ENCODE data around the gene AFDN. TPM values are rescaled to one million over a fixed set of nuclear protein-coding genes. Genes with fewer than 3 reads are reported as not detected.

The AFDN gene
- total RNA-seq, 4 donors from 2014 or later = 133 to 391 (median 148) TPM

DNA sequence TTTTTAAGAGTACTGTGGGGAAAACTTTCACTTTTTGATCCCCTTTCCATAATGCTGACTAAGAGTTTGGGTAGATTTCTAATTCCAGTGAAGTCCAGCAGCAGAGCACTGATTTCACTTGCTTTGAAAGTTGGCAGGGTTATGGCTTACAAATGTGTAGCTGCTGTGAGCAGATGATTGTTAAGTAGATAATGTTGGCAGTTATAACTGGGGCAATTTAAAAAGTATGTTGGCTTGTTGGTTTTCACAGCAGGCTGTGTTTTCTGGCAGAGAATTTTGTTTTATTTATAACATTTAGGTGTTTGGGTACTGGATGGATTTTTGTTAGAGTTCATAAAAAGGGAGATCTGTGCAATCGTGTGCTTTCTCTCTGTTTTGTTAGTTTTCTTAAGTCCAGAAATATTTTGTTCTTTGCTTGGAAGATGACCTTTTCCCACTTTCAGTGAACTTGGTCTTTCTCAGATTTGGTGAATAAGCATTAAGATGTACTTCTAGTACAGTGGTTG lies 31.4 kb downstream of the AFDN start:
- H3K4me3 ChIP-seq = no peak overlapping the region
- peaks cover 11% of the 10 kb centered on the region for H3K4me1 ChIP-seq
- no peaks in the 10 kb centered on the region for H3K27me3 ChIP-seq
- no peak overlapping the region for H3K27ac ChIP-seq
- no peaks in the 10 kb centered on the region for H3K36me3 ChIP-seq
- TF ChIP-seq, protein P1, sequence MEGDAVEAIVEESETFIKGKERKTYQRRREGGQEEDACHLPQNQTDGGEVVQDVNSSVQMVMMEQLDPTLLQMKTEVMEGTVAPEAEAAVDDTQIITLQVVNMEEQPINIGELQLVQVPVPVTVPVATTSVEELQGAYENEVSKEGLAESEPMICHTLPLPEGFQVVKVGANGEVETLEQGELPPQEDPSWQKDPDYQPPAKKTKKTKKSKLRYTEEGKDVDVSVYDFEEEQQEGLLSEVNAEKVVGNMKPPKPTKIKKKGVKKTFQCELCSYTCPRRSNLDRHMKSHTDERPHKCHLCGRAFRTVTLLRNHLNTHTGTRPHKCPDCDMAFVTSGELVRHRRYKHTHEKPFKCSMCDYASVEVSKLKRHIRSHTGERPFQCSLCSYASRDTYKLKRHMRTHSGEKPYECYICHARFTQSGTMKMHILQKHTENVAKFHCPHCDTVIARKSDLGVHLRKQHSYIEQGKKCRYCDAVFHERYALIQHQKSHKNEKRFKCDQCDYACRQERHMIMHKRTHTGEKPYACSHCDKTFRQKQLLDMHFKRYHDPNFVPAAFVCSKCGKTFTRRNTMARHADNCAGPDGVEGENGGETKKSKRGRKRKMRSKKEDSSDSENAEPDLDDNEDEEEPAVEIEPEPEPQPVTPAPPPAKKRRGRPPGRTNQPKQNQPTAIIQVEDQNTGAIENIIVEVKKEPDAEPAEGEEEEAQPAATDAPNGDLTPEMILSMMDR (IDR thresholded peaks at IDR 0.05) = no peak
- TF ChIP-seq EP300 (IDR thresholded peaks at IDR 0.05) (no peak), POLR2A (IDR thresholded peaks at IDR 0.05) (no peak), POLR2AphosphoS5 (IDR thresholded peaks at IDR 0.05) (no peak)
- DNase-seq (ENCODE audit: low spot score in 2 of 2) = no peak
- H3K9me3 ChIP-seq = no peaks in the 10 kb centered on the region
- 26% methylated on average over 1 of the region's 1 CpG for WGBS

DNA sequence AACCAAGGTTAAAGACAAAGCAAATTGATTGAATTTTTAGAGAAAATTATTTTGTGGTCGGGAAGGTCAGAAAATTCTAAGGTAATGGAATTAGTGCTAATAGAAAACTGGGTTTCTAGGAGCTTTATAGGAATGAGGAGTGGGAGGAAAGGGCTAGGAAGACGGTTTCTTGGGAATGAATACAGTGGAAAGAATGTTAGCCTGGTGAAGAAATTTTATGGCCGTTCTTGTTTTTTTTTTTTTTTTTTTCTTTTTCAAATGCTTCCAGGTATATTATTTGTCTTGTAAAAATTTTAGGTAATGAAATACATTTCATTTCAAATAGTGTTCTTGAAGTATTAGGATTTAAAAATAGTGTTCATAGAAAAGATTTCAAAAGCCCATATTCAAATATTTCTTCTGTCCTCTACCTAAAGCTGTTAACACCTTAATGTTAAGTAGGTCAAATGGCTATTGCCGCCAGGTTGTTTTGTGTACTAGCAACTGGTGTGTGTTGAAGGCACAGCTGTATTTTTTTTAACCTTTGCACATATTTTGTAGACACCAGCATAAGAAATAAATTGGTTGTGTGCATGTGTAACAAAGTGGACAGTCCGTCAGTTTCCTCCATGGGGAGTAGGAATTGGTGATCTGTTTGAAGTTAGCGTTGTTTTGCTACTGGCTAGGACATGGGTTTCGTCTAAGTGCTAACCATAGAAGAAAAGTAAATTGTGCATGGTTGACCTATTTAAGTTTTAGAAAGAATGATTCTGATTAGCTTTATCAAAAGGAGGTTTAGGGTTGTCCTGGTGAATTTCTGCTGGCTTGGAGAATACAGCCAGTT lies 32.3 kb downstream of the AFDN start:
- H3K36me3 ChIP-seq = no peaks in the 10 kb centered on the region
- H3K27ac ChIP-seq = no peak overlapping the region
- no peak overlapping the region for H3K4me3 ChIP-seq
- H3K9me3 ChIP-seq = no peaks in the 10 kb centered on the region
- DNase-seq (ENCODE audit: low spot score in 2 of 2) = no peak
- 68% methylated on average over 7 of the region's 7 CpGs for WGBS
- H3K4me1 ChIP-seq = peaks cover 11% of the 10 kb centered on the region
- H3K27me3 ChIP-seq = no peaks in the 10 kb centered on the region
- no peak for TF ChIP-seq POLR2AphosphoS5 (IDR thresholded peaks at IDR 0.05)
- TF ChIP-seq, protein P1 (IDR thresholded peaks at IDR 0.05) = no peak
- TF ChIP-seq POLR2A (IDR thresholded peaks at IDR 0.05) = no peak

DNA sequence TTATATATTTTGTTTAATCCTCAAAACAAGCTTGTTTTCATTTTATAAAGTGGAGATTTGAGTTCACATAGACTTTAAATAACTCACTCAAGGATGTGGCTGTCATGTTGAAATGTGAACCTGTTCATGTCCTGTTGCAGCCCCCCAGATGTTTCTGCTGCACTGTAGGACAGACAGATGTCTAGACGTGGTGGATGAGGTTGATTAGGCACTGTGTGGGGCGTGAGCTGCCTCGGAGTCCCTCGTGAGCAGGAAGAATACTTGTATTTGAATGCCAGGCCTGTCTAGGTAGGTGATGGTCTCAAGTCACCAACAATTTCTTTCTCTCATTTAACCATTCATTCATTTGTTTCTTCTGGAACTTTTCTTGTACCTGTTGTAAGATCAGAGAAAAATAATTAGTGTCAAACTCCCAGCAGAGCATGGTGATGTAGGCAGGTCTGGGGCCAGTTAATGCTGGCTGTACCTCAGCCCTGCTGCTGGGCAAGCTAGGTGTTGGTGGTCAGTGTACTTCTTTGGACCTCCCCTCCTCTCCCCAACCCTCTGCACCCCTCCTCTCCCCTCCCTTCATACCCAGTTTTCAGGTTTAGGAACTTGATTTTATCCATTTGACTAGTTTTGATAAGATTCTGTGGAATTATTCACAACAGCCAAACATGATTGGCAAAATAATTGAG lies 34.0 kb downstream of the AFDN start:
- WGBS = 79% methylated on average over 4 of the region's 4 CpGs
- Histone ChIP-seq H3K4me1 (peaks cover 11% of the 10 kb centered on the region), H3K4me3 (no peak overlapping the region), H3K9me3 (no peaks in the 10 kb centered on the region), H3K27ac (no peak overlapping the region), H3K27me3 (no peaks in the 10 kb centered on the region), H3K36me3 (no peaks in the 10 kb centered on the region)
- DNase-seq (ENCODE audit: low spot score in 2 of 2) = no peak
- TF ChIP-seq POLR2A (IDR thresholded peaks at IDR 0.05) (no peak), EP300 (IDR thresholded peaks at IDR 0.05) (no peak), POLR2AphosphoS5 (IDR thresholded peaks at IDR 0.05) (no peak)
- TF ChIP-seq, protein P1 (IDR thresholded peaks at IDR 0.05) = no peak

DNA sequence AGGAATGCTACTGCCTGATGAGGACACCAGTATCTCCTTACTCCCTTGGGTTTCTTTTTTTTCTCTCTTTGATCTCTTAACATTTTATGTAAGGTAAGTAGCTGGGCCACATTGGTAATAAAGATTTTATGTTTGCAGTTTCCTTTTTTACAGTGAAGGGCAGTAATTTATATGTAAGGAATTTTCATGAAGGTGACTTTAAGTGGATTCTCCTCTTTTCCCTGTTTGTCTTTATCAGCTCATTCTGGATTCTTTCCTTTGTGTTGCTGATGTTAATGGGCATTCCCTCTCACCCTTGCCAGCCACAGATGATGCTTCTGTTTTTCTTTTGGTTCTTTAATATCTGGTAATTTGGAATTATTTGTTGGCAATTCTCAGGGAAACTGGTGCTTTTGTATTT lies 34.7 kb downstream of the AFDN start:
- Histone ChIP-seq H3K27ac (no peak overlapping the region), H3K36me3 (no peaks in the 10 kb centered on the region), H3K27me3 (no peaks in the 10 kb centered on the region), H3K9me3 (no peaks in the 10 kb centered on the region), H3K4me3 (no peak overlapping the region), H3K4me1 (peaks cover 11% of the 10 kb centered on the region)
- no peak for TF ChIP-seq EP300 (IDR thresholded peaks at IDR 0.05)
- TF ChIP-seq, protein P1 (IDR thresholded peaks at IDR 0.05) = no peak
- no peak for TF ChIP-seq POLR2AphosphoS5 (IDR thresholded peaks at IDR 0.05)
- no peak for TF ChIP-seq POLR2A (IDR thresholded peaks at IDR 0.05)
- no peak for DNase-seq (ENCODE audit: low spot score in 2 of 2)

DNA sequence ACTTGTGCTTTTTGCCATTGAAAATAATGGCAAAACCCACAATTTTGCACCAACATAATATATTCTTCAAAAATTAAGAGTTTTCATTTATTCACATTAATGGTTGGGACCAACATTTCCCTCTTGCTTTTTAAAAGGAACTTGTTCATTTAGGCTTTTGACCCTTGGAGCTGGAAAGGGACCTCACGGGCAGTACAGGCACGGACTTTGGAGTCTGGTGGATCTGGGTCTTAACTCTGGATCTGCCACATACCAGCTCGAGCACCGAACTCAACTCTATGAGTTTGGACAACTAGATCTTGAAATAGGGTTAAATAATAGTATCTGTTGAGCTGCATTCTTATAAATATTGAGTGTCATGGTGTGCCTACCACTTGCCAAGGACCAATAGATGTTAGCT lies 37.2 kb downstream of the AFDN start:
- H3K9me3 ChIP-seq = no peaks in the 10 kb centered on the region
- no peak for DNase-seq (ENCODE audit: low spot score in 2 of 2)
- no peak for TF ChIP-seq EP300 (IDR thresholded peaks at IDR 0.05)
- TF ChIP-seq POLR2AphosphoS5 (IDR thresholded peaks at IDR 0.05) = no peak
- peaks cover 3% of the 10 kb centered on the region for H3K4me1 ChIP-seq
- no peak overlapping the region for H3K27ac ChIP-seq
- no peak overlapping the region for H3K4me3 ChIP-seq
- H3K27me3 ChIP-seq = no peaks in the 10 kb centered on the region
- H3K36me3 ChIP-seq = peaks cover 9% of the 10 kb centered on the region
- WGBS = 96% methylated on average over 4 of the region's 4 CpGs

Data from suprapubic skin (tissue), 4 donors.